ENCODE results near the gene ZMYND8.

Gene ZMYND8

DNA sequence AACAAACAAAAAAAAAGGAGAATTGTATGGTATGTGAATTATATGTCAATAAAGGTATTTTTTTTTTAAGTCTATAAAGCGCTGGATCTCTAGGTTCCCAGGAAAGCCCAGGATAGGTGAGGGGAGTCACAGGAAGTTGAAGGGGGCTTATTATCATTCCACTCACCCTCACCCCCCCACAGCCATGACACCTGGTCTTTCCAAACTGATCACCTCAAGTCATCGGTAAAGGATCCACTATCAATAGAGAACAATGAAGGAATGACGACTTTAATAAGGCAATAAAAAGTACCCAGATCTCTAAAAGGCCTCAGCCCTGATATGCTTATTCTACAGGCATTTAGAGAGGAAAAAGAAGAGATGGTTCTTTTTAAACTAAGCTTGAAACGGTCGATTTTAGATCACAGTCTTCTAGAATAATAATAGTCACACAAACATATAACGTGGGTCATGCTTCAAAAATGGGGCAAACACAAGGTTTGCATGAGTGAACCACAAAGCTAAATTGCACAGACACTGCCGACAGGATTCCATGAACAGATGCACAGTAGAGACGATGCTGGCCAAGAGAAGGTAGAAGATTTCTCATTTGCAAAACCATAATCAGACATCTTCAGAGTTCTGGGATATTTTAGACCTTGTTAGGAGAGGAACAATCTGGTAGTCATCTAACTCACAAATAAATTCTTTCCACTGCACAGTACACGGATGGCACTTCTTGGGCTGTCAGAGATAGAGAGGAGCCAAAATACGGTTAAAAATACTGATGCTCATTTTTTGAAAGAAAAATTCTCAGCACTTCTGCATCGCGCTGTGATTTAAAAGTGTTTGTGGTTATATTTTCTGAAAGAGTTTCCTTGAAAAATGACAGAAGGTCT, 21.0 kb downstream of the ZMYND8 start:
- TF ChIP-seq POLR2AphosphoS5 (IDR thresholded peaks at IDR 0.05; ENCODE audit: low read depth, low read length) (no peak), SIN3A (IDR thresholded peaks at IDR 0.05; ENCODE audit: borderline replicate concordance, insufficient read depth, low read length) (no peak), TAF1 (IDR thresholded peaks at IDR 0.05; ENCODE audit: borderline replicate concordance, insufficient read depth, low read length) (no peak)

DNA sequence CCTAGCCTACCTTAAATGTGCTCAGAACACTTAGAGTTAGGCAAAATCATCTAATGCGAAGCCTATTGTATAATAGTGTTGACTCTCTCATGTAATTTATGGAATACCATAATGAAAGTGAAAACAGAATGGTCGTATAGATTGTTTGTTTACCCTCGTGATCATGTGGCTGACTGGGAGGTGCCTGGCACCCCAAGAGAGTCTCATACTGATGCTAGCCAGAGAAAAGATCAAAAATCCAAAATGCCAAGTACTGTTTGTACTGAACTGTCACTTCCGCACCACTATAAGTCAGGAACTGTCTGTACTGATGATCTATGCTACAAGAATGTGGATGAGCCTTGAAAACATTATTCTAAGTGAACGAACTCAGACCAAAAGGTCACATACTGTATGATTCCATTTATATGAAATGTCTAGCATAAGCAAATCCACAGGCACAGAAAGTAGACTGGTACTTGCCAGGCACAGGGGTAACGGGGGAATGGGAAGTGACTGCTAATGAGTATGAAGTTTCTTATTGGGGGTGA, 22.4 kb downstream of the ZMYND8 start:
- TF ChIP-seq POLR2AphosphoS5 (IDR thresholded peaks at IDR 0.05; ENCODE audit: low read depth, low read length) (no peak), TAF1 (IDR thresholded peaks at IDR 0.05; ENCODE audit: borderline replicate concordance, insufficient read depth, low read length) (no peak), FOXP2 (optimal IDR thresholded peaks at IDR 0.05; ENCODE audit: borderline replicate concordance, extremely low read depth, extremely low read length, insufficient read depth) (no peak)
- TF ChIP-seq, protein P1, sequence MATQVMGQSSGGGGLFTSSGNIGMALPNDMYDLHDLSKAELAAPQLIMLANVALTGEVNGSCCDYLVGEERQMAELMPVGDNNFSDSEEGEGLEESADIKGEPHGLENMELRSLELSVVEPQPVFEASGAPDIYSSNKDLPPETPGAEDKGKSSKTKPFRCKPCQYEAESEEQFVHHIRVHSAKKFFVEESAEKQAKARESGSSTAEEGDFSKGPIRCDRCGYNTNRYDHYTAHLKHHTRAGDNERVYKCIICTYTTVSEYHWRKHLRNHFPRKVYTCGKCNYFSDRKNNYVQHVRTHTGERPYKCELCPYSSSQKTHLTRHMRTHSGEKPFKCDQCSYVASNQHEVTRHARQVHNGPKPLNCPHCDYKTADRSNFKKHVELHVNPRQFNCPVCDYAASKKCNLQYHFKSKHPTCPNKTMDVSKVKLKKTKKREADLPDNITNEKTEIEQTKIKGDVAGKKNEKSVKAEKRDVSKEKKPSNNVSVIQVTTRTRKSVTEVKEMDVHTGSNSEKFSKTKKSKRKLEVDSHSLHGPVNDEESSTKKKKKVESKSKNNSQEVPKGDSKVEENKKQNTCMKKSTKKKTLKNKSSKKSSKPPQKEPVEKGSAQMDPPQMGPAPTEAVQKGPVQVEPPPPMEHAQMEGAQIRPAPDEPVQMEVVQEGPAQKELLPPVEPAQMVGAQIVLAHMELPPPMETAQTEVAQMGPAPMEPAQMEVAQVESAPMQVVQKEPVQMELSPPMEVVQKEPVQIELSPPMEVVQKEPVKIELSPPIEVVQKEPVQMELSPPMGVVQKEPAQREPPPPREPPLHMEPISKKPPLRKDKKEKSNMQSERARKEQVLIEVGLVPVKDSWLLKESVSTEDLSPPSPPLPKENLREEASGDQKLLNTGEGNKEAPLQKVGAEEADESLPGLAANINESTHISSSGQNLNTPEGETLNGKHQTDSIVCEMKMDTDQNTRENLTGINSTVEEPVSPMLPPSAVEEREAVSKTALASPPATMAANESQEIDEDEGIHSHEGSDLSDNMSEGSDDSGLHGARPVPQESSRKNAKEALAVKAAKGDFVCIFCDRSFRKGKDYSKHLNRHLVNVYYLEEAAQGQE (IDR thresholded peaks at IDR 0.05; ENCODE audit: insufficient read depth in 1 of 2, low read depth in 2 of 2, low read length in 2 of 2), result no peak

DNA sequence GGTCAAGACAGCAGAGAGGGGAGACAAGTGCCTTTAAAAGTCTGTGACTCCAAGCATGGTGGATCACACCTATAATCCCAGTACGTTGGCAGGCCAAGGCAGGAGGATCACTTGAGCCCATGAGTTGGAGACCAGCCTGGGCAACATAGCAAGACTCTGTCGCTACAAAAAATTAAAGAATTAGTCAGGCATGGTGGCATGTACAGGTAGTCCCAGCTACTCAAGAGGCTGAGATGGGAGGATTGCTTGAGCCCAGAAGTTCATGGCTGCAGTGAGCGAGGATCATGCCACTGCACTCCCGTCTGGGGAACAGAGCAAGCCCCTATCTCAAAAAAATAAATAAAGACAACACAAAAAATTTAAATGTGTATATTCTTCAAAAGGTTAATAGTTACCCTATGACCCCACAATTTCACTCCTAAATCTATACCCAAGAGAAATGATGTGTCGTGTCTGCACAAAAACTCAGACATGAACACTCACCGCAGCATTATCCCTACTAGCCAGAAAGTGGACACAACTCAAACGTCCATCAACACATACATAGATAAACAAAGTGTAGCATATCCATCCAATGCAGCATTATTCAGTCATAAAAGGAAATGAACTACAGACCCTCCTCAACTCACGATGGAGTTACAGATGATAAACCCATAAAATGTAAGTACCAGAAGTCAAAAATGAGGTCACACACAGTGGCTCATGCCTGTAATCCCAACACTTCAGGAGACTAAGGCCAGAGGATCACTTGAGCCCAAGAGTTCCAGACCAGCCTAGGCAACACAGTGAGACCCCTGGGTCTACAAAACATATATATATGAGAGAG, 23.9 kb downstream of the ZMYND8 start:
- TF ChIP-seq SIN3A (IDR thresholded peaks at IDR 0.05; ENCODE audit: borderline replicate concordance, insufficient read depth, low read length), result no peak
- no peak for TF ChIP-seq POLR2AphosphoS5 (IDR thresholded peaks at IDR 0.05; ENCODE audit: low read depth, low read length)
- TF ChIP-seq TAF1 (IDR thresholded peaks at IDR 0.05; ENCODE audit: borderline replicate concordance, insufficient read depth, low read length), result no peak
- TF ChIP-seq, protein P1 (IDR thresholded peaks at IDR 0.05; ENCODE audit: insufficient read depth in 1 of 2, low read depth in 2 of 2, low read length in 2 of 2), result no peak
- no peak for TF ChIP-seq FOXP2 (optimal IDR thresholded peaks at IDR 0.05; ENCODE audit: borderline replicate concordance, extremely low read depth, extremely low read length, insufficient read depth)

DNA sequence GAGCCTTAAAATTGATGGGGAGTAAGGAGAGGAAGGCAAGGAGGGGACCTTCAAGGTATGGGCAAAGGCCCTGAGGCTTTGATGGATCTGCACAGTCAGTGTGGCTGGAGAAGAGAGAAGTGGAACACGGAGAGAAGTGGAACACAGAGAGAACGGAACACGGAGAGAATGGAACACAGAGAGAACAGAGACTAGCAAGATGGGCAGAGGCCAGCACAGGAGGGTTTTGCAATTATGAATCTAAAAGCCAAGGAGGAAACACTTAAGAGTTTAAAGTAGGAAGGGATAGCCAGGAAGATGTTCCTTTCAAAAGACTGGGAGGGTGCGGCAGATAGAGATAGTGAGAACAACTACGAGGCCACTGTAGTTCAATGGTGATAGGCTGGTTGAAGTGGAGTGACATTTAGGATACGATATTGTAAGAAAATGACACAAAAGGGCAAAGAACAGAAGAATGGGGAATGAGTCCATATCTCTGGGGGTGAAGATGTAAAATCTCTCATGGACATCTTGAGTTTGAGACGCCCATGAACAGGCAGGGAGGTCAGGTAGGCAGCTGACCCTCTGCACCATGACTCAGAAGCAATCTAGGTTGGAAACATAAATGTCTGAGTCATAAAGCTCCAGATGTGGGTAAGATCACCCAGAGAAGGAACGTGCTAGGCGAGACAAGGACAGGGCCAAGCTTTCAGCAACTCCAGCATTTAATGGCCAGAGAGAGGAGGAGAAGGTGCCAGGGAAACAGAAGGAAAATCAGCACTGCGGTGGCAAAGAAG, 25.4 kb downstream of the ZMYND8 start:
- no peak for TF ChIP-seq FOXP2 (optimal IDR thresholded peaks at IDR 0.05; ENCODE audit: borderline replicate concordance, extremely low read depth, extremely low read length, insufficient read depth)
- TF ChIP-seq POLR2AphosphoS5 (IDR thresholded peaks at IDR 0.05; ENCODE audit: low read depth, low read length), result no peak
- no peak for TF ChIP-seq SIN3A (IDR thresholded peaks at IDR 0.05; ENCODE audit: borderline replicate concordance, insufficient read depth, low read length)
- TF ChIP-seq, protein P1 (IDR thresholded peaks at IDR 0.05; ENCODE audit: insufficient read depth in 1 of 2, low read depth in 2 of 2, low read length in 2 of 2), result no peak
- TF ChIP-seq TAF1 (IDR thresholded peaks at IDR 0.05; ENCODE audit: borderline replicate concordance, insufficient read depth, low read length), result no peak

DNA sequence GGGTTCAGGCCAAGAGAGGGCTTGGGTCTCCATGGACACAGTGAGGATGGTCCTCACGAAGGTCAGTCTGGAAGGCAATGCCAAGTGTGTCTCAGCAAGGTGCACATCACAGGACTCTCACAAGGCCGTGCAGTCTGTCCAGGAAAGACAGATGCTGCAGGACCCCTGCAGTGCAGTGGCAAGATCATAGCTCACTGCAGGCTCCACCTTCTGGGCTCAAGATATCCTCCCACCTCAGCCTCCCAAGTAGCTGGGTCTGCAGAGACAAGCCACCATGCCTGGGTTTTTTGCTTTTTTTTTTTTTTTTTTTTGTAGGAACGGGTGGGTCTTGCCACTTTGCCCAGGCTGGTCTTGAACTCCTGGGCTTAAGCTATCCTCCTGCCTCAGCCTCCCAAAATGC, 26.4 kb downstream of the ZMYND8 start:
- no peak for TF ChIP-seq FOXP2 (optimal IDR thresholded peaks at IDR 0.05; ENCODE audit: borderline replicate concordance, extremely low read depth, extremely low read length, insufficient read depth)
- no peak for TF ChIP-seq POLR2AphosphoS5 (IDR thresholded peaks at IDR 0.05; ENCODE audit: low read depth, low read length)
- TF ChIP-seq, protein P1 (IDR thresholded peaks at IDR 0.05; ENCODE audit: insufficient read depth in 1 of 2, low read depth in 2 of 2, low read length in 2 of 2), result no peak
- TF ChIP-seq TAF1 (IDR thresholded peaks at IDR 0.05; ENCODE audit: borderline replicate concordance, insufficient read depth, low read length), result no peak
- no peak for TF ChIP-seq SIN3A (IDR thresholded peaks at IDR 0.05; ENCODE audit: borderline replicate concordance, insufficient read depth, low read length)

All from PFSK-1 (cell line).